BJ (cell line): ENCODE data around the gene CCDC102A. TPM values are rescaled to one million over a fixed set of nuclear protein-coding genes. Genes with fewer than 3 reads are reported as not detected.

Experiments used
- CTCF ChIA-PET: fragments of 350-600 bp; formaldehyde crosslinking; extraction: SDS; loops from one replicate; lab custom pipeline; 2021; ENCODE audit warnings: antibody characterized with exemption, inconsistent platforms; lab: Yijun Ruan, JAX
- POLR2A ChIA-PET: fragments of 300-600 bp; sonication (Branson Sonifier 250); formaldehyde crosslinking; extraction: SDS; loops from one replicate; lab custom pipeline; 2021; ENCODE audit warnings: antibody characterized with exemption; lab: Charles Lee
- DNase-seq: peaks from one replicate; pipeline ENCODE4 v3.0.0-alpha.2; 2011; ENCODE audit warnings: low read depth
- H3K27me3 ChIP-seq: 2 replicates; pipeline ENCODE4 v1.6.0; 2011; ENCODE audit warnings: low read length; ENCODE audit not compliant: control insufficient read depth, insufficient read depth
- H3K36me3 ChIP-seq: 2 replicates; pipeline ENCODE4 v1.5.1; 2011; ENCODE audit warnings: low read length; ENCODE audit not compliant: control insufficient read depth, insufficient read depth
- H3K4me3 ChIP-seq: 2 replicates; pipeline ENCODE4 v1.5.1; 2011; ENCODE audit warnings: low read depth, mild to moderate bottlenecking, control low read depth, low read length
- polyA plus RNA-seq: library from polyadenylated mRNA; depleted of rRNA; stranded (reverse); fragments of >200 nt; gene quantifications from 2 replicates; pipeline ENCODE4 v1.2.3, GENCODE V29; 2011
- TF ChIP-seq, protein P1 (sequence below): IDR thresholded peaks from 2 replicates; pipeline ENCODE4 v1.5.1; 2011; ENCODE audit warnings: low read depth, mild to moderate bottlenecking, control low read depth, inconsistent platforms, low read length, moderate library complexity; ENCODE audit not compliant: insufficient read depth

Gene CCDC102A
- polyA plus RNA-seq, 1 experiment, result 13.6 TPM

GRCh38 chr16:57475711-57476339 is 60.5 kb downstream of the CCDC102A start:
- DNase-seq, result no peak
- TF ChIP-seq, protein P1, sequence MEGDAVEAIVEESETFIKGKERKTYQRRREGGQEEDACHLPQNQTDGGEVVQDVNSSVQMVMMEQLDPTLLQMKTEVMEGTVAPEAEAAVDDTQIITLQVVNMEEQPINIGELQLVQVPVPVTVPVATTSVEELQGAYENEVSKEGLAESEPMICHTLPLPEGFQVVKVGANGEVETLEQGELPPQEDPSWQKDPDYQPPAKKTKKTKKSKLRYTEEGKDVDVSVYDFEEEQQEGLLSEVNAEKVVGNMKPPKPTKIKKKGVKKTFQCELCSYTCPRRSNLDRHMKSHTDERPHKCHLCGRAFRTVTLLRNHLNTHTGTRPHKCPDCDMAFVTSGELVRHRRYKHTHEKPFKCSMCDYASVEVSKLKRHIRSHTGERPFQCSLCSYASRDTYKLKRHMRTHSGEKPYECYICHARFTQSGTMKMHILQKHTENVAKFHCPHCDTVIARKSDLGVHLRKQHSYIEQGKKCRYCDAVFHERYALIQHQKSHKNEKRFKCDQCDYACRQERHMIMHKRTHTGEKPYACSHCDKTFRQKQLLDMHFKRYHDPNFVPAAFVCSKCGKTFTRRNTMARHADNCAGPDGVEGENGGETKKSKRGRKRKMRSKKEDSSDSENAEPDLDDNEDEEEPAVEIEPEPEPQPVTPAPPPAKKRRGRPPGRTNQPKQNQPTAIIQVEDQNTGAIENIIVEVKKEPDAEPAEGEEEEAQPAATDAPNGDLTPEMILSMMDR, result peak; percentile 70
- peaks cover 23% of the 10 kb centered on the region for H3K36me3 ChIP-seq
- no peaks in the 10 kb centered on the region for H3K27me3 ChIP-seq
- ChIA-PET POLR2A (no interaction called here), CTCF (interaction anchor here (0.6 to 3.1 kb wide), 5 partner anchors 11 to 47 kb away, joined by 3 to 14 read pairs (median 3); partner anchors contain the start of gene POLR2C)
- H3K4me3 ChIP-seq, result no peak overlapping the region

DNA sequence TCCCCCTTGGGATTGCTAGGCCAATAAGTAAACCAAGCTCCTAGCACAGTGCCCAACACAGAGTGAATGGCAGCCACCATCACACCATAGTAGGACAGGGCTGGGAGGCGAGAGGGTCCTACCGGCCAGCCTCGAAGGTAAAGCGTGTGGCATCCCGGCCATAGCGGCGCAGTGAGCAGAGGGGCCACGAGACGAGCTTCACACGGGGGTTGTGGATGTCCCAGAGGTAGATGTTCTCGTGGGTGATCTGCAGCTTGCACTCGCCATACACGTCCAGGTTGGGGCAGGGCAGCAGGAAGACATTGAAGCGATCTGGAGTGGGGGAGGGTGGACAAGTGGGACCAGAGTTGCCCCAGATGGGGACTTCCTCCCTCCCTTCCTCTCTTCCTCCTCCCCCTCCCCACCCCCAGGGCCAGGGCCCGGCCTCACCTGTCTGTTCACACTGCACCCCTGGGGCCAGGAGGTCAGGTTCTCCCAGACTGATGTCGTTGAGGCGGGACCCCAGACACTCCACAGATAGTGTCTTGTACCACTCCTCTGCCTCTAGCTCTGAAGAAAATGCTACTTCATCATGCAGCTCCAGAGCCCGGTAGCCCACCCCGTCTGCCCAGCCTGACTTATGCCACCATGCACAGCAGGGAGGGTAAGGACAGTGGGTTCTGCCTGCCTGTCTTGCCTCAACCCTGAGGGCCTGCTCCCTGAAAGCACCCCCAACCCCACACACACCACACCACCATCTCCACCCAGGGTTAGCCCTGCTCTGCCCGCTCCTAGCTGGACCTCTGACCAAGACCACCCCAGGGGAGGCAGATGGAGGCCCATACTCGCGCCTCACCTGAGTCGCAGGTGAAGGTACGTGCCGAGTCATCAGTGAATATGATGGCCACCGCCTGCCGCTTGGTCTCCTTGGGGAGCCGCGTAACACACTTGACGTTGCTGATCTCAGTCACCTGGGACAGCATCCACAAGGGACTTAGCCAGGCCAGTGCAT is 61.4 kb downstream of the CCDC102A start:
- CTCF ChIA-PET, result interaction anchor here (0.6 to 3.1 kb wide), 5 partner anchors 10 to 48 kb away, joined by 3 to 14 read pairs (median 3); partner anchors contain the start of genes DOK4 and POLR2C
- Histone ChIP-seq H3K27me3 (no peaks in the 10 kb centered on the region), H3K36me3 (peaks cover 28% of the 10 kb centered on the region), H3K4me3 (no peak overlapping the region)
- TF ChIP-seq, protein P1, result no peak
- no peak for DNase-seq
- POLR2A ChIA-PET, result no interaction called here

DNA sequence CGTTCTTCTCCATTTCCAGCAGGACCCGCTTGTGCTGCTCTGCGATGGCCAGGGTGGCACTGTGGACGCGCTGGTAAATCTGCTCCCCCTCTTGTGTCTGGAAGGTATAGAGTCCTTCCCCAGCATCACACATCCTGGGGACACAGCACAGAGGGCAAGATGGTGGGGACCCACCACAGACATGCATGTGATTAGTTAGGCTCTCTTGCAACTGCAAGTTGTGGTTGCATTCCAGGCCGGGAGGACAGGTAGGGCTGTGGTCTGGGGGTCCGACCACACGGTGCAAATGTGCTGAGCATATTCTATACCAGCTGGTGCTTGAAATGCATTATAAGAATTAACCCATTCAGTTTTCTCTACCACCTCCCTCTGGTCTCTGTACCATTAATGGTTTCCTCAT is 62.5 kb downstream of the CCDC102A start:
- no peak overlapping the region for H3K4me3 ChIP-seq
- no peak for DNase-seq
- ChIA-PET POLR2A (no interaction called here), CTCF (interaction anchor here (1.2 to 3.1 kb wide), 3 partner anchors 12 to 46 kb away, joined by 3 to 14 read pairs (median 9); partner anchors contain the start of genes DOK4 and POLR2C)
- peaks cover 37% of the 10 kb centered on the region for H3K36me3 ChIP-seq
- H3K27me3 ChIP-seq, result no peaks in the 10 kb centered on the region
- TF ChIP-seq, protein P1, result no peak

DNA sequence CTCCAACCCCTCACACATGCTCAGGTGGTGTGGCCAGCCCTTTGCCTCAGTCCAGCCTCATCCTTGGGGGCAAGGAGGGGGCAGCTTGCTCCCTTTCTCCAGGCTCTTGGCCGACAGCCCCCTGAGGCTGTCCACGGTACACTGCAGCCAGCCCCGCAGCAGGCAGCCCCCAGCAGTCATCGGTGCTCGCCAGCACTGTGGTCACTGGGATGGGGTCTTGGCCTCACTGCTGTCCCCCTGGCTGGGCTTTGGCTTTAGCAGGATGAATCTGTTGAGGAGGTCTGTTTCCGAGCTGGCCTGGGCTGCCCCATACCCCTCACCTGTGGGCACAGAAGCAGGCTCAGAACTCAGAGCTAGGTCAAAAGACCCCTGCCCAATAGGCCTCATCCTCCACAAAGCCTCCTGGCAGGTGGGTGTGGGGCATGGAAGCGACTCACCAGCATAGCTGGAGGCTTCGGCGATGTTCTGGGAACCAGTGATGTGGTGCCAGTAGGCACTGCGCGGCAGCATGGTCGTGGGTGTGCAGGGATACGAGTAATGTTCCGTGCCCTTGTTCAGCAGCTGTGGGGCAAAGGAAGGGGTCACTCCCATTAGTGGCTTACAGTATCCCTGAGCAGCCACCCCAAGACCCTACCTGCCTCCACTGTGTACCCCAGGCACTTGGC is 63.1 kb downstream of the CCDC102A start:
- POLR2A ChIA-PET, result no interaction called here
- Histone ChIP-seq H3K36me3 (peaks cover 40% of the 10 kb centered on the region), H3K4me3 (no peak overlapping the region), H3K27me3 (no peaks in the 10 kb centered on the region)
- TF ChIP-seq, protein P1, result no peak
- CTCF ChIA-PET, result interaction anchor here (1.1 to 2.4 kb wide), 3 partner anchors 11 to 173 kb away, joined by 3 to 9 read pairs (median 3); partner anchors contain the start of gene POLR2C
- no peak for DNase-seq
